Measurements from ENCODE around the gene ZNF827.
A peak's percentile ranks its signal among the peaks of the same experiment; 100 is the strongest.

The ZNF827 gene

GRCh38 chr4:145743641-145744040 is 195.0 kb downstream of the ZNF827 start:
- no peak for DNase-seq

DNA sequence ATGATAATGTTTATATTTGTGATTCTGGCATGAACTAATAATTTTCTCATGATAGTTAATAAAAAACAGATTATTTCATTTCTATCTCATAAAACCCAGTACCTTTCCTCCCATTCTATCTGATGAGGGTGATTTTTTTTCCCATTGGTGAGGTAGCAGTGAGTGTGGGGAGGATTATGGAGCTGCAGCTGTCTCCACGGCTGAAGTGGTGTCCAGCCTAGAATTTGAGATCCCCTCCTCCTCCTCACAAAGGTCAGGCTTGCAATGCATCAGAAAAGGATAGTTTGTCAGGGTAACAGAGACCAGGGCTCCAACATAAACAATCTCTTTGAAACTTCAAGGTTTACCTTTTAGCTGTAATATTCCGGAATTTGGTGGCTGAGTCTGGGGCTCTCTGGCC is 197.8 kb downstream of the ZNF827 start:
- DNase-seq: no peak

GRCh38 chr4:145739845-145740244 is 198.8 kb downstream of the ZNF827 start:
- no peak for DNase-seq

- DNase-seq: peak in 4 of 14 donors; percentile 18 to 86 (median 22)
Observed at GRCh38 chr4:145736241-145736831, 202.3 kb downstream of the ZNF827 start.

GRCh38 chr4:145735827-145736226 is 202.8 kb downstream of the ZNF827 start:
- peak in 1 of 14 donors; percentile 37 for DNase-seq

GRCh38 chr4:145735347-145735675 is 203.3 kb downstream of the ZNF827 start:
- peak in 1 of 14 donors; percentile 24 for DNase-seq

DNA sequence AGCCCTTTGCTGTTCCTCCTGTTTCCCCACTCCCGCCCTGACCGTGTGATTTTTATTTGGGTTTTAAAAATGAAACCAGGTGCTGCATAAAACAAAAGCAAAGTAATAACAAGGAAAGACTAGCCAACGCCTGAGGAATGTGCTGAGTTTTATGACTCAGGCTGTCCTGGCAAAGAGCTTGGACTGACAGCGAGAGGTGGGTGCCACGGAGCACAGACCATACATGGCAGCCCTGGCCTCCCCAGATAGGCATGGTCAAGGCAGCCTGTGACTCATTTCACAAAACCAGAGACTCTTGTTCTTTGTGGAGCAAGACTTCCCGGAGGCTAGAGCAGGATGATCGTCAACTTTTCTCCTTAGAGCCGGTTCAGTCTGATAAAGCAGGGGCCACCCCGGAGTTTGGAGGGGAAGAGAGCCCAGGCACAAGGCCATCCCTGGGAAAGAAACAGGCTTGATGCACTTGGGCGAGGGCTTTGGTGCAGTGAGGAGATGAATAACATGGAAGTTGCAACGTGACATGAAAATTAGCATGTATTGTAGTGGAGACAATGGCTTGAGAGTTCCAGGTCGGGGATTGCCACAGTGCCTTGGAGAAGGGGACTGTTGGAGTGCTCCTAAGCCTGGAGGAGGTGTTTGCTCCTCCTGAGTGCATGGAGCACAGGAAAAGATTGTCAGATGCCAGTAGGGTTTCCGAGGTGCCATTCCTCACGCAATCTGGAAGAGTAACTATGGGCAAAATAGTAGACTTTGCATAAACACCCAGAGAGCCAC is 203.9 kb downstream of the ZNF827 start:
- peak in 5 of 14 donors; percentile 8 to 81 (median 31) for DNase-seq

DNA sequence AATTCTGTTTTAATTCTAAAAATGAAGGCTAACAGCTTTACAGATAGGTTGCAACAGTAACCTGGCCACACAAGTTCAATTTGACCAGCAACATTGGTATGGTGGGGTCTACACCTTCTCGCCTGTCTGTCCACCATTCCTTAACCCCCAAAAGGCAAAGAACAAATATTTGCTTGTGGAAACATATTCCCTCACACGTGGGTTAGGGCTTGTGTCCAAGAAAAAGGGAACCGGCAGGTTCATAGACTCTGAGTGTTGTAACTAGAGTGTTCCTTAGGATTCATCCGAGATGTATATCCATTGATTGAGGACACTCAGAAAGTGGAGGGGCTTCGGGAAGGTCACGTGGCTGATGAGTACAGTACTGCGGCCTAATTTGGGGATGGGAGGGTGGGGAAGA is 204.6 kb downstream of the ZNF827 start:
- peak in 1 of 14 donors; percentile 51 for DNase-seq

GRCh38 chr4:145732895-145733880 is 205.4 kb downstream of the ZNF827 start:
- DNase-seq: peak; percentile 51 to 96 (median 86)

DNA sequence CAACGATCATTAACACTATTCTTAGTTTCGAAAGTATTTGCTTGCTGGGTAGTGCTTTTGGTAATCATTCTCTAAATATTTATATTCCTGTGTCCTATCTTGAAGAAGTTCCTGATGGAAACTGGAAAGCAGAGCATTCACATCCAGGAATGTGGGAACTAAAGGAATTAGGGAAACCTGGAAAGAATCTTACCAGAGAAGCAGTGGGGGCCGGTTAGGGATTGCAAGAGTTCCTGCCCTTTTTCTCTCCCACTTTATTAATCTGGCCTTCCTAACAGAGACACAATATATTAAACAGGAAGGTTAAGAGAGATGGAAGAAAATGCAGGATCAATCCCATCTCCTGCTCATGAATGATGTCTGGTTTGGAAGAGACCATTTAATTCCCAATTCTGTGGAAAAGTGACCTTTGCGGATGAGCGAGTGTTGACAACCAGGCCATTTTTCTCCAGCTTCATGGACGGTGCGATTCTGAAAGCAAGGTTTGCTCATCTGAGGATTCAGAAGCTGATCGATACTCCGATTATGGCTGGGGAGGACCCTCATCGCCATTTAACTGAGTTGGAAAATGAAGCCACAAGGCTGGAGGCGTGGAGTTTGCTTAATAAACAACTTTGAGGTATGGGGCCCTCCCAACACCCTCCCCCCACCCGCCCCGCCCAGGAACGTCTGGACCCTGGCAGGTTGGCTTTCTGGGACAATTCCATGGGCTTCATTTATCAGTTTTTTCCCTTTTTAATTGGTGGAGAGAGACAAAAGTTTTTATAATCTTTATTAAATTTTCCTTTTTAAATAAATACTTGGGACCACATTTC is 206.4 kb downstream of the ZNF827 start:
- DNase-seq: peak in 1 of 14 donors; percentile 34

DNA sequence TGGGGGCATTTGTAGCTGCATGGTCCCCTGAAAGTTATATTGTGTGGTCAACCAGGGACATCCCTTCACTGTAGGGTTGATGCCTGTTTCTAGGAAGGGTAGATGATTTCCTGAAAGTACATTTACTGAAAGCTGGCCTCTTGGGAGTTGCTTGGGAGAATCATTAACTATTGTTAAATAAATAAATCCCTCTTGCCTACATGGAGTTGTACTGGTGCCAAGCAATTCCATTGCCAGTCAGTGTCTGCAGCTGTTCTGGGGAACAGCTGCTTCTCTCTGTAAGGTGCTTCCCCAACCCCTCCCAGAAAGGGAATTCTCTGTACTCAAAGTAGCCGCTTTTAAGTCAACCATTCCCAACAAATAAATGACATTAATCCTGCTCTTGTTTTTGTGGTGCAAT is 207.6 kb downstream of the ZNF827 start:
- no peak for DNase-seq

- DNase-seq: no peak
Observed at GRCh38 chr4:145730026-145730425, 208.6 kb downstream of the ZNF827 start.

DNA sequence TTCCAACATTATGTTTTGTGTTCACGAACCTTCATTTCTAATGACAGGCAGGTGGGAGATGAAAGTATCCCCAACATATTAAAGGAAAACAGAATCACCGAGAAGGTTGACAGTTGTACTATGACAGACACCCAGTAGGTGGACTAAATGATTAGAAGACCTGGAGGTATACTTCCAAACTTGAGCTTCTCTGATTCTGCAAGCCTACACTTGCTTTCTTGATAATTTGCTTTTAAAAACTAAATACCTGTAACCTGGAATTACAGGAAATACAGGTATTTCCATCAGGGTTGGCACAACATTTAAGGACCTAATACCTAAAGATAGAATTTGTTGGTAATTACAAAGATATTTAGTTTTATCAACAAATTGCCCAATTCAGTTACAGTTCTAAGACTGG is 215.3 kb downstream of the ZNF827 start:
- no peak for DNase-seq

- no peak for DNase-seq
Observed at GRCh38 chr4:145722561-145722960, 216.1 kb downstream of the ZNF827 start.

- DNase-seq: no peak
Observed at GRCh38 chr4:145720656-145721055, 218.0 kb downstream of the ZNF827 start.

- peak in 2 of 14 donors; percentile 8 to 28 for DNase-seq
Observed at GRCh38 chr4:145719752-145720624, 218.6 kb downstream of the ZNF827 start.

GRCh38 chr4:145716661-145717200 is 221.9 kb downstream of the ZNF827 start:
- no peak for DNase-seq

GRCh38 chr4:145716200-145716599 is 222.4 kb downstream of the ZNF827 start:
- no peak for DNase-seq

- no peak for DNase-seq
Observed at GRCh38 chr4:145709843-145710242, 228.8 kb downstream of the ZNF827 start.

DNA sequence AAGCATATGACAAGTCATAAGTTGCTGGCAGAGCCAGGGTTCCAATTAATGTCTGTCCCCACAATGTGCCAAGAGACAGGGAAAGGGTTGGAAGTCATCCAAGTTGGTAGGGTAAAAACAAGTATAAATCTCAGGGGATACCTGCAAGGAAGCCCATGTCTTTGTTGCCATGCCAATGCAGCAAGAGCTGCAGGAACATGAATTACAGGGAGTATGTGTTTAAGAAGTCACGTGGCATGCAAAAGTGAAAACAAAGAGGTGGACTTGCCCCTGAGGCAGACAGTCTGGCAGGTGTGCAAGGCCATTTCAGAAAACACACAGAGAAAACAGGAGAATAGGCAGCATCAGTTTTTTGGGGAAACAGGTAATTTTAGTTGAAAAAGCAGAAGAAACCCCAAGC is 229.3 kb downstream of the ZNF827 start:
- peak in 1 of 14 donors; percentile 12 for DNase-seq

Data from C1 segment of cervical spinal cord (tissue), 14 donors.